ENCODE data around the gene CAVIN1.

Gene CAVIN1

DNA sequence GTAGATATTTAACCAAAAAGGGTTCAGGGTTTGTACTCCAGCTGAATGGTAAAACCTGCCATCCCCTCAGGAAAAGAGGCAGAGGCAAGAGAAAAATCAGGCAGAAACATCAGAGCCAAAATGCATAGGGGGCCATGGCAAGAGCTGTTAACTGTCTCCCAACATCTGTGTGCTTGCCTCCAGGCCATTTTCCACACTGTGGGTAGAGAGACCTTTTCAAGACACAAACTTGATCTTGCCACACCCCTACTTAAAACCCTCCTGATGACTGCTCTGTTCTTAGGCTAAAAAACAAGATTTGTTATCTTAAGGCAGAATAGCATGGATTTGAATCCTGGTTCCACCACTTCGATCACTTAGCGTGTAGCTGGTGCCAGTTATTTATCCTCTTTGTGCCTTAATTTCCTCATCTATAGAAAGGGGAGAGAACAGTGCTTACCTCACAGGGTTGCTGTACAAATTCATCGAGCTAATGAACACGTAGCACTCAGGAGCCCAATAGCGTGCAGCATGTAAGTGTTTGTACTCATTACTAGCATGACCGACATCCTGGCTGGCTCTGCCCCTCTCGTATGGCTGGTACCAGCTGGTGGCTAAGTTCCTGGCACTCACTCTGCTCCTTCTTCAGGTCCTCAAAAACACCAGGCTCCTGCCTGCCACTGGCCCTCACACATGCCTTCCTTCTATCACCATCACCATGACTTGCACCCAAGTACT lies 60.7 kb downstream of the CAVIN1 start:
- TF ChIP-seq, protein P1, sequence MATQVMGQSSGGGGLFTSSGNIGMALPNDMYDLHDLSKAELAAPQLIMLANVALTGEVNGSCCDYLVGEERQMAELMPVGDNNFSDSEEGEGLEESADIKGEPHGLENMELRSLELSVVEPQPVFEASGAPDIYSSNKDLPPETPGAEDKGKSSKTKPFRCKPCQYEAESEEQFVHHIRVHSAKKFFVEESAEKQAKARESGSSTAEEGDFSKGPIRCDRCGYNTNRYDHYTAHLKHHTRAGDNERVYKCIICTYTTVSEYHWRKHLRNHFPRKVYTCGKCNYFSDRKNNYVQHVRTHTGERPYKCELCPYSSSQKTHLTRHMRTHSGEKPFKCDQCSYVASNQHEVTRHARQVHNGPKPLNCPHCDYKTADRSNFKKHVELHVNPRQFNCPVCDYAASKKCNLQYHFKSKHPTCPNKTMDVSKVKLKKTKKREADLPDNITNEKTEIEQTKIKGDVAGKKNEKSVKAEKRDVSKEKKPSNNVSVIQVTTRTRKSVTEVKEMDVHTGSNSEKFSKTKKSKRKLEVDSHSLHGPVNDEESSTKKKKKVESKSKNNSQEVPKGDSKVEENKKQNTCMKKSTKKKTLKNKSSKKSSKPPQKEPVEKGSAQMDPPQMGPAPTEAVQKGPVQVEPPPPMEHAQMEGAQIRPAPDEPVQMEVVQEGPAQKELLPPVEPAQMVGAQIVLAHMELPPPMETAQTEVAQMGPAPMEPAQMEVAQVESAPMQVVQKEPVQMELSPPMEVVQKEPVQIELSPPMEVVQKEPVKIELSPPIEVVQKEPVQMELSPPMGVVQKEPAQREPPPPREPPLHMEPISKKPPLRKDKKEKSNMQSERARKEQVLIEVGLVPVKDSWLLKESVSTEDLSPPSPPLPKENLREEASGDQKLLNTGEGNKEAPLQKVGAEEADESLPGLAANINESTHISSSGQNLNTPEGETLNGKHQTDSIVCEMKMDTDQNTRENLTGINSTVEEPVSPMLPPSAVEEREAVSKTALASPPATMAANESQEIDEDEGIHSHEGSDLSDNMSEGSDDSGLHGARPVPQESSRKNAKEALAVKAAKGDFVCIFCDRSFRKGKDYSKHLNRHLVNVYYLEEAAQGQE (IDR thresholded peaks at IDR 0.05; ENCODE audit: insufficient read depth in 1 of 2, low read depth in 2 of 2, low read length in 2 of 2), result no peak
- TF ChIP-seq TAF1 (IDR thresholded peaks at IDR 0.05; ENCODE audit: borderline replicate concordance, insufficient read depth, low read length) (no peak), FOXP2 (optimal IDR thresholded peaks at IDR 0.05; ENCODE audit: borderline replicate concordance, extremely low read depth, extremely low read length, insufficient read depth) (no peak), SIN3A (IDR thresholded peaks at IDR 0.05; ENCODE audit: borderline replicate concordance, insufficient read depth, low read length) (no peak), POLR2AphosphoS5 (IDR thresholded peaks at IDR 0.05; ENCODE audit: low read depth, low read length) (no peak)

DNA sequence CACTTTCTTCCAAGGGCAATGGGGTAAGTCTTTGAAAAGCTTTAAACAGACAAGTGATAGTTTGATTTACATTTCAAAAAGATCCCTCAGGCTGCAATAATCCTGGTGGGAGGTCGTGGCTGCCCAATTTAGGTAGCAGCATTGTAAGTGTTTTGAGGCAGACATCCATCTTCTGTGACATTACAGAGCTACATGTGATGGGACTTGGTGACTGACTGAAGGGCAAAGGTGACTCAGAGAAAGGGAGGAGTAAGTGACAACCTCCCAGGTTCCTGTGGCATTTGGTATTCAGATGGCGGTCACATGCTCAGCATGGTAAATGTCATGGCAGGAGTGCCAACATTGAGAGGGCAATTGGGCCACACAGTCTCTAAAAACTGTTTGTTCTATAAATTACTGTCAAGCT lies 61.3 kb downstream of the CAVIN1 start:
- TF ChIP-seq SIN3A (IDR thresholded peaks at IDR 0.05; ENCODE audit: borderline replicate concordance, insufficient read depth, low read length) (no peak), POLR2AphosphoS5 (IDR thresholded peaks at IDR 0.05; ENCODE audit: low read depth, low read length) (no peak), TAF1 (IDR thresholded peaks at IDR 0.05; ENCODE audit: borderline replicate concordance, insufficient read depth, low read length) (no peak), FOXP2 (optimal IDR thresholded peaks at IDR 0.05; ENCODE audit: borderline replicate concordance, extremely low read depth, extremely low read length, insufficient read depth) (no peak)
- TF ChIP-seq, protein P1 (IDR thresholded peaks at IDR 0.05; ENCODE audit: insufficient read depth in 1 of 2, low read depth in 2 of 2, low read length in 2 of 2), result no peak

DNA sequence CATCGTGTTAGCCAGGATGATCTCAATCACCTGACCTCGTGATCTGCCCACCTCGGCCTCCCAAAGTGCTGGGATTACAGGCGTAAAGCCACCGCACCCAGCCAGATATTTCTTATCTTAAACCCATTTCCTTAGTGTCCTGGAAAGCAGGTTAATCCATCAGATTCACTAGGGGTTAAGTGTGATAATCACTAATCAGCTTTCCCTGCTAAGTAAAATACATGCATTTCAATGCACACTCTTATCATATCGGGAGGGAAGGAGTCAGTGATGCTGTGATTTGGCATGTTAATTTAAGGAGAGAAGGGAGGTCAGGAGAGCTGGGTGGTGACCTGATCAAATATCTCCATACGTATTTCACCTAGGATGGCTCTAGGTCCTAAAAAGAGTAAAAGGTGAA lies 63.9 kb downstream of the CAVIN1 start:
- no peak for TF ChIP-seq POLR2AphosphoS5 (IDR thresholded peaks at IDR 0.05; ENCODE audit: low read depth, low read length)
- no peak for TF ChIP-seq SIN3A (IDR thresholded peaks at IDR 0.05; ENCODE audit: borderline replicate concordance, insufficient read depth, low read length)
- TF ChIP-seq, protein P1 (IDR thresholded peaks at IDR 0.05; ENCODE audit: insufficient read depth in 1 of 2, low read depth in 2 of 2, low read length in 2 of 2), result no peak
- no peak for TF ChIP-seq TAF1 (IDR thresholded peaks at IDR 0.05; ENCODE audit: borderline replicate concordance, insufficient read depth, low read length)
- TF ChIP-seq FOXP2 (optimal IDR thresholded peaks at IDR 0.05; ENCODE audit: borderline replicate concordance, extremely low read depth, extremely low read length, insufficient read depth), result no peak

DNA sequence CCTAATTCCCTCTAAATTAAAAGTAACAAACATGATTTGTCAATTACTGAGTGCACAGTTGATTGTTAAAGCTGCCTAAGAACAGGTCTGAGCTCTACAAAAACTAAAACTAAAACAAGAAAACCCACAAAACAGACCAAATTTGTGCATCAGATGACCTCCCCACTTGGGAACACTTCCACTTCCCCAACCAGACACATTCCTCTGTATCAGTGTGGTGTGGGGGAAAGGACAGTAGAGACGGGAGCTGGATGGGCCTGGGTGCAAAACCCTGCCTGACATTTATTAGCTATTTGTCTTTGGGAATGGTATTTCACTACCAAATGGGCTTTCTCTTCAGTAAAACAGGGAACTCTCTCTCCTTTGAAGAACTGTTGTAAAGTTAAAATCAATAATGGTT lies 64.6 kb downstream of the CAVIN1 start:
- TF ChIP-seq, protein P1 (IDR thresholded peaks at IDR 0.05; ENCODE audit: insufficient read depth in 1 of 2, low read depth in 2 of 2, low read length in 2 of 2), result no peak
- no peak for TF ChIP-seq POLR2AphosphoS5 (IDR thresholded peaks at IDR 0.05; ENCODE audit: low read depth, low read length)
- TF ChIP-seq SIN3A (IDR thresholded peaks at IDR 0.05; ENCODE audit: borderline replicate concordance, insufficient read depth, low read length), result no peak
- no peak for TF ChIP-seq FOXP2 (optimal IDR thresholded peaks at IDR 0.05; ENCODE audit: borderline replicate concordance, extremely low read depth, extremely low read length, insufficient read depth)
- no peak for TF ChIP-seq TAF1 (IDR thresholded peaks at IDR 0.05; ENCODE audit: borderline replicate concordance, insufficient read depth, low read length)
